HFF-Myc (cell line): ENCODE results near the gene COX20.

Experiments used
- DNase-seq: peaks from one replicate; pipeline ENCODE4 v3.0.0-alpha.2; 2011; ENCODE audit warnings: low read depth; ENCODE audit errors: extremely low read depth
- H3K4me3 ChIP-seq: replicated peaks from 2 replicates; pipeline ENCODE4 v1.5.1; 2011; ENCODE audit warnings: low read depth, mild to moderate bottlenecking, control low read depth, low read length
- TF ChIP-seq, protein P1 (sequence below): IDR thresholded peaks from 2 replicates; pipeline ENCODE4 v1.5.1; 2012; ENCODE audit warnings: mild to moderate bottlenecking, low read depth, low read length, control low read depth; ENCODE audit errors: missing control alignments

COX20 gene

GRCh38 chr1:244864253-244865027 is 29.0 kb downstream of the COX20 start, which contains the start of gene HNRNPU:
Gene HNRNPU, minus strand, starts transcription at chr1:244864543. Its CDS starts 236 bp downstream, at chr1:244864307.
- peak; percentile 85 for DNase-seq
- peak within 1 kb of the TSS; percentile 94 for H3K4me3 ChIP-seq
- TF ChIP-seq, protein P1, sequence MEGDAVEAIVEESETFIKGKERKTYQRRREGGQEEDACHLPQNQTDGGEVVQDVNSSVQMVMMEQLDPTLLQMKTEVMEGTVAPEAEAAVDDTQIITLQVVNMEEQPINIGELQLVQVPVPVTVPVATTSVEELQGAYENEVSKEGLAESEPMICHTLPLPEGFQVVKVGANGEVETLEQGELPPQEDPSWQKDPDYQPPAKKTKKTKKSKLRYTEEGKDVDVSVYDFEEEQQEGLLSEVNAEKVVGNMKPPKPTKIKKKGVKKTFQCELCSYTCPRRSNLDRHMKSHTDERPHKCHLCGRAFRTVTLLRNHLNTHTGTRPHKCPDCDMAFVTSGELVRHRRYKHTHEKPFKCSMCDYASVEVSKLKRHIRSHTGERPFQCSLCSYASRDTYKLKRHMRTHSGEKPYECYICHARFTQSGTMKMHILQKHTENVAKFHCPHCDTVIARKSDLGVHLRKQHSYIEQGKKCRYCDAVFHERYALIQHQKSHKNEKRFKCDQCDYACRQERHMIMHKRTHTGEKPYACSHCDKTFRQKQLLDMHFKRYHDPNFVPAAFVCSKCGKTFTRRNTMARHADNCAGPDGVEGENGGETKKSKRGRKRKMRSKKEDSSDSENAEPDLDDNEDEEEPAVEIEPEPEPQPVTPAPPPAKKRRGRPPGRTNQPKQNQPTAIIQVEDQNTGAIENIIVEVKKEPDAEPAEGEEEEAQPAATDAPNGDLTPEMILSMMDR = peak; percentile 7

DNA sequence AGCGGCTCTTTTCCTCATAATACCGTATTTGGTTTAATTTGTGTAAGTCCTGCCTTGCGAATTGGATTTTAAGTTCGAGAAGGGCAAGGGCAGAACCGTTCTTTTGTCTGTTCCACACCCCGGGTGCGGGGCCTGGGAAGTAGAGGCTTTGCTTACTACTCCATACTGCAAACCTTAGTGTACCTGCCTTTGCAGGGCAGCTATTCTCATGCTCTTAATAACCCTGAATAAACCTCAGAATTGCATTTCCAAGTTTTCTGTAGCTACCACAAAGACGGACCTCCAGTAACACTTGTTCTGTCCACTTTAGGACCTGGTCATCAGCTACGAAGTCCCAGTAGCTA is 29.5 kb downstream of the COX20 start:
- DNase-seq = no peak
- H3K4me3 ChIP-seq = peak overlapping the region; percentile 94
- TF ChIP-seq, protein P1 = no peak

- TF ChIP-seq, protein P1 = no peak
- no peak for DNase-seq
- no peak overlapping the region for H3K4me3 ChIP-seq
Measured at GRCh38 chr1:244865820-244866219, 30.4 kb downstream of the COX20 start.

DNA sequence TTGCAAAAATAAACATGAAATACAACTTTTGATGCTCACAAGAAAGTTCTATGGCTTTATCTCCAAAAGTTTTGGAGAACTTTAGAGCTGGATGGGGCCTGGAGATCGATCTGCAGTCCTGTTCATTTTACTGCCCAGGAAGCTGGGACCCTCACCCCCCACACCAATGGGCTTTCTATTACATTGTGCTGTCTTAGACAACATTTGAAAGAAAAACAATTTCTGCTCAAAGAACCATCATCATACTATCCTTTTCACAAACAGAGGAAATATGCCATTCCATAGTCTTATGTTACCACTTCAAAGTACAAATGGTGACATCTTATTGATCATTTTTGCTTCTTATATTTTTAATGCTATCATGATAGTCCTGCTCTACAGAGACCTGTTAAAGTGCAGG is 30.9 kb downstream of the COX20 start:
- H3K4me3 ChIP-seq = no peak overlapping the region
- no peak for DNase-seq
- TF ChIP-seq, protein P1 = no peak

DNA sequence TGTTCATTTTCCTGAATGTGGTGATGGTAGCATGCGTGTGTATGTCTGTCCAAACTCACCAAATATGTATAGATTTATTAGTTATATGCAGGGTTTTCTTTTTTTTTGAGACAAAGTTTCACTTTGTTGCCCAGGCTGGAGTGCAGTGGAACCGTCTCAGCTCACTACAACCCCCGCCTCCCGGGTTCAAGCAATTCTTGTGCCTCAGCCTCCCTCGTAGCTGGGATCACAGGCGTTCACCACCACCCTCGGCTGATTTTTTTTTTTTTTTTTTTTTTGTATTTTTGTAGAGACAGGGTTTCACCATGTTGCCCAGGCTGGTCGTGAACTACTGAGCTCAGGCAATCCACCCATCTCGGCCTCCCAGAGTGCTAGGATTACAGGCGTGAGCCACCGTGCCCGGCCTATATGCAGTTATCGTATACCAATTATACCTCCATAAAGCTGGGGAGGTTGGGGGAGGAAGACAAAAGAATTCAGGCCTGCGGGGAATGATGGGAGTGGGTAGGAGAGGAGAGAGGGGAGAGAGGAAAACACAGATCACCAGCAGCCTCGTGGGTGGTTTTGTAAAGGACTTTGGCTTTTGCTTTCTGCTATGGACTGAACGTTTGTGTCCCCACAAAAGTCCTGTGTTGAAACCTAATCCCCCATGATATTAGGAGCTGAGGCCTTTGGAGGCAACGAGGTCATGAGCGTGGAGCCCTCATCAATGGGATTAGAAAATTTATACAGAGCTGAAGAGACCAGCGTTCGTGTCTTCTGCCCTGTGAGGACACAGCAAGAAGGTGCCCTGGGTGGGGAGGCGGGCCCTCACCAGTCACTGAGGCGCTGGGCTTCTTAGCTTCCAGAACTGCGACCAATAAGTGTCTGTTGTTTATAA is 33.3 kb downstream of the COX20 start:
- H3K4me3 ChIP-seq = no peak overlapping the region
- DNase-seq = no peak

DNA sequence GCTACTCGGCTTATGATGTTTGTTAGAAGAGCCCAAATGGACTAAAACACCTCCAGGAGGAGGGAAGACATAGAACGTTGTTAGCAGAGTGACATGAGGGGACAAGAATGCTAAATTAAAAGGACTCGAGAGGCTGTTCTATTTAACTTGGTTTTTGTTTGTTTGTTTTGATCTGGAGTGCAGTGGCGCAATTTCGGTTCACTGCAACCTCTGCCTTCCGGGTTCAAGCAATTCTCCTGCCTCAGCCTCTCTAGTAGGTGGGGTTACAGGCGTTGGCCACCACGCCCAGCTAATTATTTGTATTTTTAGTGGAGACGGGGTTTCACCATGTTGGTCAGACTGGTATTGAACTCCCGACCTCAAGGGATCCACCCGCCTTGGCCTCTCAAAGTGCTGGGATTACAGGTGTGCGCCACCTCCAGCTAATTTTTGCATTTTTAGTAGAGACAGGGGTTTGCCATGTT is 33.9 kb downstream of the COX20 start:
- DNase-seq = no peak
- TF ChIP-seq, protein P1 = no peak
- no peak overlapping the region for H3K4me3 ChIP-seq

More for the DNA sequence above, 33.3 kb downstream of the COX20 start:
- TF ChIP-seq, protein P1 = no peak
